Activated T-helper 1 cell treated with anti-CD3 and anti-CD28 coated beads, Interleukin-12 subunit alpha, Interleukin-12 subunit beta, Interleukin-2, Interleukin-4 antibody, amounts not matched to agents 30 ng/mL and 10 ng/mL and 1 ng/mL, durations not matched to agents 14 hours and 24 hours and 36 hours (primary cell): ENCODE measurements around the gene IFT88. TPM values are rescaled to one million over a fixed set of nuclear protein-coding genes. Genes with fewer than 3 reads are reported as not detected.

Source experiments
- DNase-seq: peaks from one replicate; pipeline ENCODE4 v3.0.0; 2021; ENCODE audit warnings: low spot score
- H3K27ac Mint-ChIP-seq: one replicate; pipeline ENCODE4 v1.8.0; 2021; ENCODE audit warnings: mild to moderate bottlenecking, mixed read lengths
- H3K27me3 Mint-ChIP-seq: one replicate; pipeline ENCODE4 v1.8.0; 2022; ENCODE audit warnings: mild to moderate bottlenecking, moderate library complexity, mixed read lengths; ENCODE audit not compliant: insufficient read depth
- H3K36me3 Mint-ChIP-seq: one replicate; pipeline ENCODE4 v1.8.0; 2021; ENCODE audit warnings: low read depth, mixed read lengths
- H3K4me1 Mint-ChIP-seq: one replicate; pipeline ENCODE4 v1.8.0; 2021; ENCODE audit warnings: low read depth, mixed read lengths
- H3K4me3 Mint-ChIP-seq: one replicate; pipeline ENCODE4 v1.8.0; 2021; ENCODE audit warnings: mild to moderate bottlenecking, moderate library complexity, mixed read lengths
- H3K9me3 Mint-ChIP-seq: one replicate; pipeline ENCODE4 v1.8.0; 2021; ENCODE audit warnings: mixed read lengths
- intact Hi-C: fragments of 100-400 bp; cut with micrococcal nuclease; formaldehyde crosslinking; loops from one replicate; pipeline ENCODE4 v1.15.1; 2024
- total RNA-seq: library from RNA; stranded (reverse); gene quantifications from 2 replicates; pipeline ENCODE4 v1.2.3, GENCODE V29; 2022

IFT88 gene
- total RNA-seq, 1 donor from 2014 or later, result 1.5 TPM

DNA sequence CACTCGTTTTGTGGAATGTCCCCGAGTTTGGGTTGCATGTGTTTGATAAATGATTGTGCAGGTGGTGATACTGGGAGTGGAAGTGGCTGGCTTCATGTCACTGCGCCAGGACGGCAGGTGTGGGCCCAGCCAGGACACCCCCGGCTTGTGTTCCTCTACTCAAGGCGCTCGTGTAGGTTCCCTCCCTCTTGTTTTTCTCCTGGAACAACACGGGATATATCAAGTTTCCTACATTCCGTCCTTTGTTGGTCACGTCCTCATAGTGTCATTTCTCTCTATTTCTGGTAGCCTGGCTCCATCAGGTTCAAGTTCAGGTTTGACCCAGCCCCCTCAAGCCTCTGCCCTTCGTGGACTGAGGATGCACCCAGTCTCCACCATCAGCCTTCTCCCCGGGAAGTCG lies 152.8 kb downstream of the IFT88 start:
- Mint-ChIP-seq H3K9me3 (no peaks in the 10 kb centered on the region), H3K27me3 (peaks cover 12% of the 10 kb centered on the region), H3K4me3 (no peak overlapping the region), H3K36me3 (no peaks in the 10 kb centered on the region), H3K4me1 (no peaks in the 10 kb centered on the region), H3K27ac (no peak overlapping the region)
- intact Hi-C loops, result no loop called here
- no peak for DNase-seq

DNA sequence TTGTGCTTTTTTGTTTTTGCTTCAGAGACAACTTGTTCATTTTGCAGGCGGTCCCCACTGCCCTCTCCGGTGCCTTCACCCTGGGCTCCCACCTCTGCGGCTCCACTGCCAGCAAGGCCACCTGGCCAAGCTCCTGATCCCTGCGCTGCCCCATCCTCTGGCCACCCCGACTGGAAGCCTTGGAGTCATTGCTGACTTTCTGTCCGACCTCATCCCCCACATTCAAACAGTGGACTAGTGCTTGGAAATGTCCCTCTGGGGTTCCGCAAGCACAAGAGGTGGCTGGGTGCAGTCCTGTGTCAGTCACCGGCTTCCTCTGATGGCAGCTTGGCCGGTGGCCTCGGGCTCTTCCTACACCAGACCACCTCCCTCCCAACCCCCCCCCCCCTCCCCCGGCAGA lies 153.5 kb downstream of the IFT88 start:
- no peaks in the 10 kb centered on the region for H3K9me3 Mint-ChIP-seq

DNA sequence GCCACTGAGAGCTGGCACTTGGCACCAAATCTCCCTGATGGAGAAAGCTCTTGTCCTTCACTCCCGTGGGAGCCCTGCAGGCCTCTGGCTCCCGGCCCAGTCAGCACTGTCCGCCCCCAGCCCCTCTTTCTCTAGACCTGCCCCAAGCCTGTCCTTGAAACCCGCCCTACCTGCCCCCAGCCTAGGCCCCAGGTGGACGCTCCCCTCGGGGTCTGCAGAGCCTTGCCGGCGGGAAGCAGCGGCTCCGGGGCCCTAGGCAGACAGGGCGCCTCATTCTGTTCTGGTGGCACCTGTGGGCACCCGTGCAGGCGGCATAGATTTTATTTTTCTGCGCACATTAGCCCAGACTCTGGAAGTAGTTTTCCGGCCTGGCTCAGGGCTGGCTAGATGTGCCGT lies 154.1 kb downstream of the IFT88 start:
- H3K27ac Mint-ChIP-seq, result no peak overlapping the region
- intact Hi-C loops, result no loop called here
- DNase-seq, result no peak
- H3K9me3 Mint-ChIP-seq, result no peaks in the 10 kb centered on the region
- peaks cover 12% of the 10 kb centered on the region for H3K27me3 Mint-ChIP-seq
- no peaks in the 10 kb centered on the region for H3K4me1 Mint-ChIP-seq
- H3K4me3 Mint-ChIP-seq, result no peak overlapping the region
- no peaks in the 10 kb centered on the region for H3K36me3 Mint-ChIP-seq

More for the DNA sequence above, 153.5 kb downstream of the IFT88 start:
- no peak for DNase-seq
- H3K27me3 Mint-ChIP-seq, result peaks cover 12% of the 10 kb centered on the region
- no peaks in the 10 kb centered on the region for H3K36me3 Mint-ChIP-seq
- no peak overlapping the region for H3K27ac Mint-ChIP-seq
- intact Hi-C loops, result no loop called here
- H3K4me3 Mint-ChIP-seq, result no peak overlapping the region
- no peaks in the 10 kb centered on the region for H3K4me1 Mint-ChIP-seq

DNA sequence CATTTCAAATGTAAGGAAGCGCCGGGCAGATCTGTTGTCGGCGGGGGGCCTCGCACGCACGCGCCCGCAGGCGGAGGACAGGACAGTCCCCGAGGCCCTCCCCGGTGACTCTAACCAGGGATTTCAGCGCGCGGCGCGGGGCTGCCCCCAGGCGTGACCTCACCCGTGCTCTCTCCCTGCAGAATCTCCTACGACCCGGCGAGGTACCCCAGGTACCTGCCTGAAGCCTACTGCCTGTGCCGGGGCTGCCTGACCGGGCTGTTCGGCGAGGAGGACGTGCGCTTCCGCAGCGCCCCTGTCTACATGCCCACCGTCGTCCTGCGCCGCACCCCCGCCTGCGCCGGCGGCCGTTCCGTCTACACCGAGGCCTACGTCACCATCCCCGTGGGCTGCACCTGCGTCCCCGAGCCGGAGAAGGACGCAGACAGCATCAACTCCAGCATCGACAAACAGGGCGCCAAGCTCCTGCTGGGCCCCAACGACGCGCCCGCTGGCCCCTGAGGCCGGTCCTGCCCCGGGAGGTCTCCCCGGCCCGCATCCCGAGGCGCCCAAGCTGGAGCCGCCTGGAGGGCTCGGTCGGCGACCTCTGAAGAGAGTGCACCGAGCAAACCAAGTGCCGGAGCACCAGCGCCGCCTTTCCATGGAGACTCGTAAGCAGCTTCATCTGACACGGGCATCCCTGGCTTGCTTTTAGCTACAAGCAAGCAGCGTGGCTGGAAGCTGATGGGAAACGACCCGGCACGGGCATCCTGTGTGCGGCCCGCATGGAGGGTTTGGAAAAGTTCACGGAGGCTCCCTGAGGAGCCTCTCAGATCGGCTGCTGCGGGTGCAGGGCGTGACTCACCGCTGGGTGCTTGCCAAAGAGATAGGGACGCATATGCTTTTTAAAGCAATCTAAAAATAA lies 154.7 kb downstream of the IFT88 start:
- intact Hi-C loops, result no loop called here
- H3K9me3 Mint-ChIP-seq, result no peaks in the 10 kb centered on the region
- peak overlapping the region; percentile 26 for H3K4me3 Mint-ChIP-seq
- no peaks in the 10 kb centered on the region for H3K36me3 Mint-ChIP-seq
- H3K4me1 Mint-ChIP-seq, result no peaks in the 10 kb centered on the region
- no peak for DNase-seq
- peaks cover 12% of the 10 kb centered on the region for H3K27me3 Mint-ChIP-seq
- H3K27ac Mint-ChIP-seq, result no peak overlapping the region

DNA sequence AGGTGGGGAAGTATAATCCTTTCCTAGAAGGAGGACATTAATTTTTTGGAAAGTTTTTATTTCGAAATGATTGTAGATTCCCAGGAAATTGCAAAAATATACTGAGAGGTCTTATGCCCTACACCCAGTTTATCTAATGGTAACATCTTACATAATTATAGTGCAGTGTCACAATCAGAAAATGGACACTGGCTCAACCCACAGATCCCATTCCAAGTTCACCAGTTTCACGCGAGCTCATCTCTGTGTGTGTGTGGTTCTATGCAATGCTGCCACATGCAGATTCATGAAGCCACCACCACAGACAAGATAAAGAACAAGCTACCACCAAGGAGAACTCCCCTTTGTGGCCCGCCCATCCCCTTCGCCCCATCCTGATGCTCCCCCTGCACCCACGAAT lies 160.9 kb downstream of the IFT88 start:
- no peak overlapping the region for H3K4me3 Mint-ChIP-seq
- peaks cover 2% of the 10 kb centered on the region for H3K27me3 Mint-ChIP-seq
- H3K36me3 Mint-ChIP-seq, result peaks cover 3% of the 10 kb centered on the region

DNA sequence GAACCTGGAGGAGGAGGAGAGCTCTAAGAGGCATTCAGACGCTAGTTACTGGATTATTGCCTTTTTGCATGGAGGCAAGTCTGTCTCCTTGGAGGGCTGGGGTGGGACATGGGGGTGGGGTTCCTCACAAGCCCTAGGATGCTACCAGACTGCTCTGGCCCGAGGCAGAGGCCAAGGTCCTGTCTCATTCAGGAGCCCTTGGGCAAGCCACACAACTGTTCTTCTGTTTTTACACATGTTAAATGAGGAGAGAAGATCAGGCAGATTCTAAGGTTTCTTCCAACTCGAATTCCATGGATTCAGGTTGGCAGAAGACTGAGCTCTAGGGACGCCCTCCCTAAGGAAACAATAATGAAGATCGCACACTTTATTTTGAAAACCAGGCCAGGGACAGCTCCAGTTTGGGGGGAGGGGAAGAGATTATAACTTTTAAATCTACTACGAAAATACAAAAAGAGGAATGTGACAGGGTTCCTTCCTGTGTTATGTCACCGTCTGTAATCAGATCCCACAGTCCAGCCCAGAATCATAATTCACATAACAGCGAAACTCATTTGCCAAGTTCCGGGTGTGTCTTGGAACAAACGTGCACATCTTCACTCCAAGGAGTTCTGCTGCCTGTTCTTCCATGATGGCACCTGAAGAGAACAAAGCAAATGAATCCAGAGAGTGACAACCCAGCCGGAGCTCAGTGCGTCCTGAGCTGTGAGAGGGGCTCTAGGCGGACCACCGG lies 161.8 kb downstream of the IFT88 start:
- Mint-ChIP-seq H3K4me1 (no peaks in the 10 kb centered on the region), H3K9me3 (no peaks in the 10 kb centered on the region), H3K27me3 (no peaks in the 10 kb centered on the region), H3K27ac (no peak overlapping the region), H3K36me3 (peaks cover 3% of the 10 kb centered on the region), H3K4me3 (no peak overlapping the region)
- intact Hi-C loops, result no loop called here
- DNase-seq, result no peak

More for the DNA sequence above, 160.9 kb downstream of the IFT88 start:
- Mint-ChIP-seq H3K27ac (no peak overlapping the region), H3K4me1 (no peaks in the 10 kb centered on the region), H3K9me3 (no peaks in the 10 kb centered on the region)
- intact Hi-C loops, result no loop called here
- no peak for DNase-seq

DNA sequence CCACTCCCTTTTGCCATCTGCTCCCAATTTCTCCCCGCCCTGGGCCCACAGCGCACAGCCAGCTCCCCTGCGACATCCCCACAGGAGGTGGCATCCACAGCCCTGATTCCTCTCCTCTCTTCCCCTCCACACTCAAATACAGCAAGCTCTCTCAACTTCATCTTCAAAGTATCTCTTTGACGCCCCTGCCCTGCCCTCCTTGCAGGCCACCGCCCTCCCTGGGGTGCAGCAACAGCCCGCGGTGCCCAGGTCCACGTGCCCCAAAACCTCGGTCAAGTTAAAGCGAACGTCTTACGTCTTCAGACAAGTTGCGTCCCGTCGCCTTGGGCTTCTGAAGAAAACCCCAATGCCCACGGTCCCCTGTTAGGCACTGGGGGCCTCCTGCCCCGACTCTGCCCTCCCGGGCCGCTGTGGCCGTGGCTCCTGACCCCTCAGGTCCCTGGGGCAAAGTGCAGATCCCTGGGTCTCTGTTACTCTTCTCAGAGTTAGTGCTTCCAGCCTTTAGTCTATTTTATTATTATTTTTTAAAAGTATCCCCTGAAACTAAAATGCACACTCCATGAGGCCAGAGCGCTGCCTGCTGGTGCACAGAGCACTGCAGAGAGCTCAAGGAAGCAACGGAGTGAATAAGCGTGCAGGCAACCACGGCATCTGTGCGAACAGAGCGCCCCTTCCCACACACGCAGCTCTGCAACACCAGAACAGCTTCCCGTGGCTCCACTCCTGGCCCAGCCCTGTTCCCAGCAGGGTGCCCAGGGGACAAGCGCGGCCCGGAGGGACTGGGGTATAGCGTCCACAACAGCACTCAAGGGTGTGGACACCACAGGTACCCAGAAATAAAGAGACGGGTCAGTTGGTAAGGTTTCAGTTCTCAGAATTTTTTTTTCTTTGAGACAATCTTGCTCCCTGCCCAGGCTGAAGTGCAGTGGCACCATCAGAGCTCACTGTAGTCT lies 163.0 kb downstream of the IFT88 start:
- Mint-ChIP-seq H3K4me3 (no peak overlapping the region), H3K27me3 (no peaks in the 10 kb centered on the region), H3K36me3 (peaks cover 3% of the 10 kb centered on the region), H3K9me3 (no peaks in the 10 kb centered on the region), H3K4me1 (no peaks in the 10 kb centered on the region), H3K27ac (no peak overlapping the region)
- DNase-seq, result no peak
- intact Hi-C loops, result no loop called here

DNA sequence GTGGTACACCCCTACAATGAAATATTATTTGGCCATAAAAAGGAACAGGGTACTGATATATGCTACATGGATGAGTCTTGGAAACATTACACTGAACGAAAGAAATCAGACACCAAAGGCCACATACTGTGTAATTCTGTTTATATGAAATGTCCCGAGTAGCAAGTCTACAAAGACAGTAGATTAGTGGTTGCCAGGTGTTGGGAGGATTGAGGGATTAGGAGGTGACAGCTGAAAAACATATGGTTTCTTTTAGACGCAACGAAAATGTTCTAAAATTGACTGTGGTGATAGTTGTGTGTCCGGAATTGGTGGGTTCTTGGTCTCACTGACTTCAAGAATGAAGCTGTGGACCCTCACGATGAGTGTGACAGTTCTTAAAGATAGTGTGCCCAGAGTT lies 171.7 kb downstream of the IFT88 start:
- Mint-ChIP-seq H3K36me3 (no peaks in the 10 kb centered on the region), H3K4me1 (no peaks in the 10 kb centered on the region), H3K9me3 (peaks cover 4% of the 10 kb centered on the region), H3K27ac (no peak overlapping the region), H3K27me3 (no peaks in the 10 kb centered on the region), H3K4me3 (no peak overlapping the region)
- DNase-seq, result no peak
- intact Hi-C loops, result no loop called here

DNA sequence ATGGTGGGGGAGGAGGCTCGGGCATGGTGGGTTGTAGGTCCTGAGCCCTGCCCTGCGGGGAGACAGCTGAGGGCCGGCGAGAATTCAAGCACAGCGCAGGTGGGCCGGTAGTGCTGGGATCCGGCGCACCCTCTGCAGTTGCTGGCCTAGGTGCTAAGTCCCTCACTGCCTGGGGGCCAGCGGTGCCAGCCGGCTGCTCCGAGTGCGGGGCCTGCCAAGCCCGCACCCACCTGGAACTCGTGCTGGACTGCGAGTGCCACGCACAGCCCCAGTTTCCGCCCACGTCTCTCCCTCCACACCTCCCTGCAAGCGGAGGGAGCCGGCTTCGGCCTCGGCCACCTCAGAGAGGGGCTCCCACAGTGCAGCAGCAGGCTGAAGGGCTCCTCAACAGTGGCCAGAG lies 173.1 kb downstream of the IFT88 start:
- Mint-ChIP-seq H3K9me3 (peaks cover 16% of the 10 kb centered on the region), H3K27ac (no peak overlapping the region), H3K4me3 (no peak overlapping the region), H3K27me3 (no peaks in the 10 kb centered on the region), H3K4me1 (no peaks in the 10 kb centered on the region), H3K36me3 (no peaks in the 10 kb centered on the region)
- intact Hi-C loops, result no loop called here
- DNase-seq, result no peak

Other genes starting within 250 kb of the IFT88 start
- gene CRYL1, start 41.3 kb upstream of the IFT88 start, total RNA-seq, result 3.9 and 5.6 TPM in 2 replicates
- gene IL17D, start 136.5 kb downstream of the IFT88 start, total RNA-seq, result 0.15 and 0.29 TPM in 2 replicates
- gene EEF1AKMT1, start 206.8 kb downstream of the IFT88 start, total RNA-seq, result 8.7 and 12.9 TPM in 2 replicates